ENCODE measurements around the gene CTPS1. TPM values are rescaled to one million over a fixed set of nuclear protein-coding genes. Genes with fewer than 3 reads are reported as not detected.

CTPS1 gene
- total and polyA plus RNA-seq, 2 of the 13 experiments (the other 11 are each of a cell fraction or from before 2014, with no cell fraction given) = 9.6 to 42.8 TPM

DNA sequence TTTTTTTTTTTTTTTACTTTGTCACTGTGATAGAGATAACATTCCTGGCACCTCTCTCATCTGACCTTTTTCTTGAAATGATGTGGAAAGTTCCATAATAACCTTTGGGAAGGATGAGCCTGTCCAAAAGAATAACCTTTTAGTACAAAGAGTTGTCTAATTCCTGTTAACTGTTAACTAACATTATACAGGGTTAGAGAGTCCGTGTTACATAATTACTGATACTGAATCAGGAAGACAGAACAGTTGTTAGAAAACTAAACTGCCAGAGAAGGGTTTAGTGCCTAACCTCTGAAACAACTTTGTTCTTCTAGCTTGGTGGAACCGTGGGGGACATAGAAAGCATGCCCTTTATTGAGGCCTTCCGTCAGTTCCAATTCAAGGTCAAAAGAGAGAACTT, 8.8 kb downstream of the CTPS1 start (continued):
- TF ChIP-seq, protein P1, sequence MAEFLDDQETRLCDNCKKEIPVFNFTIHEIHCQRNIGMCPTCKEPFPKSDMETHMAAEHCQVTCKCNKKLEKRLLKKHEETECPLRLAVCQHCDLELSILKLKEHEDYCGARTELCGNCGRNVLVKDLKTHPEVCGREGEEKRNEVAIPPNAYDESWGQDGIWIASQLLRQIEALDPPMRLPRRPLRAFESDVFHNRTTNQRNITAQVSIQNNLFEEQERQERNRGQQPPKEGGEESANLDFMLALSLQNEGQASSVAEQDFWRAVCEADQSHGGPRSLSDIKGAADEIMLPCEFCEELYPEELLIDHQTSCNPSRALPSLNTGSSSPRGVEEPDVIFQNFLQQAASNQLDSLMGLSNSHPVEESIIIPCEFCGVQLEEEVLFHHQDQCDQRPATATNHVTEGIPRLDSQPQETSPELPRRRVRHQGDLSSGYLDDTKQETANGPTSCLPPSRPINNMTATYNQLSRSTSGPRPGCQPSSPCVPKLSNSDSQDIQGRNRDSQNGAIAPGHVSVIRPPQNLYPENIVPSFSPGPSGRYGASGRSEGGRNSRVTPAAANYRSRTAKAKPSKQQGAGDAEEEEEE (CRISPR knock-in tag; IDR thresholded peaks at IDR 0.05; ENCODE audit: borderline replicate concordance) = no peak
- TF ChIP-seq, protein P2, sequence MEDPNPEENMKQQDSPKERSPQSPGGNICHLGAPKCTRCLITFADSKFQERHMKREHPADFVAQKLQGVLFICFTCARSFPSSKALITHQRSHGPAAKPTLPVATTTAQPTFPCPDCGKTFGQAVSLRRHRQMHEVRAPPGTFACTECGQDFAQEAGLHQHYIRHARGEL (CRISPR knock-in tag; IDR thresholded peaks at IDR 0.05) = no peak
- TF ChIP-seq KLF9 (CRISPR knock-in tag; IDR thresholded peaks at IDR 0.05; ENCODE audit: low read depth) (no peak), RORA (CRISPR knock-in tag; IDR thresholded peaks at IDR 0.05) (no peak), RAD21 (CRISPR knock-in tag; IDR thresholded peaks at IDR 0.05) (no peak), NFIC (IDR thresholded peaks at IDR 0.05; ENCODE audit: low read length) (no peak), ZNF350 (CRISPR knock-in tag; IDR thresholded peaks at IDR 0.05; ENCODE audit: borderline replicate concordance, low read depth) (no peak), ZNF460 (CRISPR knock-in tag; IDR thresholded peaks at IDR 0.05; ENCODE audit: borderline replicate concordance) (no peak), ZBTB38 (CRISPR knock-in tag; IDR thresholded peaks at IDR 0.05) (no peak), RNF2 (conservative IDR thresholded peaks at IDR 0.05; ENCODE audit: low read depth) (no peak), SIX1 (CRISPR knock-in tag; IDR thresholded peaks at IDR 0.05; ENCODE audit: borderline replicate concordance) (no peak), STAG1 (CRISPR knock-in tag; IDR thresholded peaks at IDR 0.05) (no peak), SAP130 (CRISPR knock-in tag; IDR thresholded peaks at IDR 0.05; ENCODE audit: low read depth) (peak; percentile 45; the same call in 1 of the 2 replicates), RXRB (CRISPR knock-in tag; IDR thresholded peaks at IDR 0.05; ENCODE audit: borderline replicate concordance) (peak; percentile 67)
- TF ChIP-seq, protein P3, sequence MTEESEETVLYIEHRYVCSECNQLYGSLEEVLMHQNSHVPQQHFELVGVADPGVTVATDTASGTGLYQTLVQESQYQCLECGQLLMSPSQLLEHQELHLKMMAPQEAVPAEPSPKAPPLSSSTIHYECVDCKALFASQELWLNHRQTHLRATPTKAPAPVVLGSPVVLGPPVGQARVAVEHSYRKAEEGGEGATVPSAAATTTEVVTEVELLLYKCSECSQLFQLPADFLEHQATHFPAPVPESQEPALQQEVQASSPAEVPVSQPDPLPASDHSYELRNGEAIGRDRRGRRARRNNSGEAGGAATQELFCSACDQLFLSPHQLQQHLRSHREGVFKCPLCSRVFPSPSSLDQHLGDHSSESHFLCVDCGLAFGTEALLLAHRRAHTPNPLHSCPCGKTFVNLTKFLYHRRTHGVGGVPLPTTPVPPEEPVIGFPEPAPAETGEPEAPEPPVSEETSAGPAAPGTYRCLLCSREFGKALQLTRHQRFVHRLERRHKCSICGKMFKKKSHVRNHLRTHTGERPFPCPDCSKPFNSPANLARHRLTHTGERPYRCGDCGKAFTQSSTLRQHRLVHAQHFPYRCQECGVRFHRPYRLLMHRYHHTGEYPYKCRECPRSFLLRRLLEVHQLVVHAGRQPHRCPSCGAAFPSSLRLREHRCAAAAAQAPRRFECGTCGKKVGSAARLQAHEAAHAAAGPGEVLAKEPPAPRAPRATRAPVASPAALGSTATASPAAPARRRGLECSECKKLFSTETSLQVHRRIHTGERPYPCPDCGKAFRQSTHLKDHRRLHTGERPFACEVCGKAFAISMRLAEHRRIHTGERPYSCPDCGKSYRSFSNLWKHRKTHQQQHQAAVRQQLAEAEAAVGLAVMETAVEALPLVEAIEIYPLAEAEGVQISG (CRISPR knock-in tag; IDR thresholded peaks at IDR 0.05) = no peak
- TF ChIP-seq, protein P4, sequence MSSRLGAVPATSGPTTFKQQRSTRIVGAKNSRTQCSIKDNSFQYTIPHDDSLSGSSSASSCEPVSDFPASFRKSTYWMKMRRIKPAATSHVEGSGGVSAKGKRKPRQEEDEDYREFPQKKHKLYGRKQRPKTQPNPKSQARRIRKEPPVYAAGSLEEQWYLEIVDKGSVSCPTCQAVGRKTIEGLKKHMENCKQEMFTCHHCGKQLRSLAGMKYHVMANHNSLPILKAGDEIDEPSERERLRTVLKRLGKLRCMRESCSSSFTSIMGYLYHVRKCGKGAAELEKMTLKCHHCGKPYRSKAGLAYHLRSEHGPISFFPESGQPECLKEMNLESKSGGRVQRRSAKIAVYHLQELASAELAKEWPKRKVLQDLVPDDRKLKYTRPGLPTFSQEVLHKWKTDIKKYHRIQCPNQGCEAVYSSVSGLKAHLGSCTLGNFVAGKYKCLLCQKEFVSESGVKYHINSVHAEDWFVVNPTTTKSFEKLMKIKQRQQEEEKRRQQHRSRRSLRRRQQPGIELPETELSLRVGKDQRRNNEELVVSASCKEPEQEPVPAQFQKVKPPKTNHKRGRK (CRISPR knock-in tag; IDR thresholded peaks at IDR 0.05) = no peak
- TF ChIP-seq, protein P5, sequence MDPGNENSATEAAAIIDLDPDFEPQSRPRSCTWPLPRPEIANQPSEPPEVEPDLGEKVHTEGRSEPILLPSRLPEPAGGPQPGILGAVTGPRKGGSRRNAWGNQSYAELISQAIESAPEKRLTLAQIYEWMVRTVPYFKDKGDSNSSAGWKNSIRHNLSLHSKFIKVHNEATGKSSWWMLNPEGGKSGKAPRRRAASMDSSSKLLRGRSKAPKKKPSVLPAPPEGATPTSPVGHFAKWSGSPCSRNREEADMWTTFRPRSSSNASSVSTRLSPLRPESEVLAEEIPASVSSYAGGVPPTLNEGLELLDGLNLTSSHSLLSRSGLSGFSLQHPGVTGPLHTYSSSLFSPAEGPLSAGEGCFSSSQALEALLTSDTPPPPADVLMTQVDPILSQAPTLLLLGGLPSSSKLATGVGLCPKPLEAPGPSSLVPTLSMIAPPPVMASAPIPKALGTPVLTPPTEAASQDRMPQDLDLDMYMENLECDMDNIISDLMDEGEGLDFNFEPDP (CRISPR knock-in tag; conservative IDR thresholded peaks at IDR 0.05) = no peak
- TF ChIP-seq, protein P6, sequence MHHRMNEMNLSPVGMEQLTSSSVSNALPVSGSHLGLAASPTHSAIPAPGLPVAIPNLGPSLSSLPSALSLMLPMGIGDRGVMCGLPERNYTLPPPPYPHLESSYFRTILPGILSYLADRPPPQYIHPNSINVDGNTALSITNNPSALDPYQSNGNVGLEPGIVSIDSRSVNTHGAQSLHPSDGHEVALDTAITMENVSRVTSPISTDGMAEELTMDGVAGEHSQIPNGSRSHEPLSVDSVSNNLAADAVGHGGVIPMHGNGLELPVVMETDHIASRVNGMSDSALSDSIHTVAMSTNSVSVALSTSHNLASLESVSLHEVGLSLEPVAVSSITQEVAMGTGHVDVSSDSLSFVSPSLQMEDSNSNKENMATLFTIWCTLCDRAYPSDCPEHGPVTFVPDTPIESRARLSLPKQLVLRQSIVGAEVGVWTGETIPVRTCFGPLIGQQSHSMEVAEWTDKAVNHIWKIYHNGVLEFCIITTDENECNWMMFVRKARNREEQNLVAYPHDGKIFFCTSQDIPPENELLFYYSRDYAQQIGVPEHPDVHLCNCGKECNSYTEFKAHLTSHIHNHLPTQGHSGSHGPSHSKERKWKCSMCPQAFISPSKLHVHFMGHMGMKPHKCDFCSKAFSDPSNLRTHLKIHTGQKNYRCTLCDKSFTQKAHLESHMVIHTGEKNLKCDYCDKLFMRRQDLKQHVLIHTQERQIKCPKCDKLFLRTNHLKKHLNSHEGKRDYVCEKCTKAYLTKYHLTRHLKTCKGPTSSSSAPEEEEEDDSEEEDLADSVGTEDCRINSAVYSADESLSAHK (CRISPR knock-in tag; IDR thresholded peaks at IDR 0.05; ENCODE audit: borderline replicate concordance) = no peak
- TF ChIP-seq, protein P7, sequence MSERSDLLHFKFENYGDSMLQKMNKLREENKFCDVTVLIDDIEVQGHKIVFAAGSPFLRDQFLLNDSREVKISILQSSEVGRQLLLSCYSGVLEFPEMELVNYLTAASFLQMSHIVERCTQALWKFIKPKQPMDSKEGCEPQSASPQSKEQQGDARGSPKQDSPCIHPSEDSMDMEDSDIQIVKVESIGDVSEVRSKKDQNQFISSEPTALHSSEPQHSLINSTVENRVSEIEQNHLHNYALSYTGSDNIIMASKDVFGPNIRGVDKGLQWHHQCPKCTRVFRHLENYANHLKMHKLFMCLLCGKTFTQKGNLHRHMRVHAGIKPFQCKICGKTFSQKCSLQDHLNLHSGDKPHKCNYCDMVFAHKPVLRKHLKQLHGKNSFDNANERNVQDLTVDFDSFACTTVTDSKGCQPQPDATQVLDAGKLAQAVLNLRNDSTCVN (CRISPR knock-in tag; IDR thresholded peaks at IDR 0.05; ENCODE audit: borderline replicate concordance) = no peak
